ENCODE data around the gene ZNF688. TPM values are rescaled to one million over a fixed set of nuclear protein-coding genes. Genes with fewer than 3 reads are reported as not detected.

Gene ZNF688
- 5.5 and 14.3 TPM in 2 replicates for total RNA-seq (2014; rRNA removed)
- percentile 53 among the genes with signal in this experiment for Bru-seq, nascent RNA
- BruChase-seq, experiment 1, labeled RNA remaining after a 6-hour chase = percentile 65 among the genes with signal in this experiment
- BruChase-seq, experiment 2, labeled RNA remaining after a 2-hour chase = percentile 68 among the genes with signal in this experiment
- long read RNA-seq, transcript ZNF688-201 (3 exons, 2,506 nt) = major isoform, 5 of 24 reads
- long read RNA-seq, partial matches to known transcripts = 1 of 24 reads
- long read RNA-seq, other reads (novel, unspliced or antisense) = 16 of 24 reads

DNA sequence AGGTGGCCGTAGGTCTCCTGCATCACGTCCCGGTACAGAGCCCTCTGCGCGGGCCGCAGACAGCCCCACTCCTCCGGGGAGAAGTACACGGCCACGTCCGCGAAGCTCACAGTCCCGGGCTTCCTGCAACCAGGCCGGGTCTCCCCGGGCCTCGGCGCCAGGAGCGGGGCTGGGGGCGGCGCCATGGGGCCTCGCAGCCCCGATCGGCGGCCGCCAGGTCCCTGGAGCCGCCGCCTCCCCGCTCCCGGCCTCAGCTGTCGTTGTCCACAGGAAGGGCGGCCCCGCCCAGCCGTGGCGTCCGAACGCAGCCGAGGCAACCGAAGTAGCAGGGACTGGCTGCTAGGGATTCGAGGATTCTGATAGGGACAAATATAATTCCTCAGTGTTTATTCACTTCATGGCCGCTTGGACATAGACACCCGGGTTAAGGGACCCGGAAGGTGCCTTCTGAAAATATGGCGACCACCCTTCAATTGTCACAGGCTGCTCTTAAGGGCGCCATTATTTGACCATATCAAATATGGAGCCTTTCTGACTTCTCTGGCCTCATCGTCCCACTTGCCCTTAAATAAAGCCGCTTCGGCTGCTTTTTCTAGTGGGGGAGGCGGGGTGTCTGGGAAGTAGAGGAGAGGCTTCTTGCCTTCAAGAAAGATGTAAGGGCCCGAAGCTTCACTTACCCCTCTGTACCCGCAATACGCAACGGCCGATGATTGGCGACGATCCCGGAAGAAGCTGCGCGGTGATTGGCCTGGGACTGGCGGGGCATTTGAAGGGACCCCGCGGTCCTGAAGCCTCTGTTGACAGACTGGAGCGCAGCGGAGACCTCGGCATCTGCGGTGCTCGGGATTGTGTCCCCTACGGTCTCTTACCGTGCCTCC is at the start of gene ZNF688:
TSS of gene ZNF688 (minus strand) at position 270 of the 878 bp plus-strand sequence. CDS start at position 185, 85 bp downstream.
- Histone ChIP-seq H3F3A (ENCODE audit: low read length, unreplicated experiment) (no peaks in the 10 kb centered on the region), H3K4me1 (ENCODE audit: insufficient read depth, low read length) (peaks cover 34% of the 10 kb centered on the region), H3K36me3 (ENCODE audit: low read depth, low read length) (no peaks in the 10 kb centered on the region), H3K9me3 (ENCODE audit: low read length) (no peaks in the 10 kb centered on the region), H3K4me2 (ENCODE audit: low read length) (peak within 1 kb of the TSS; percentile 100), H3K27me3 (ENCODE audit: low read length) (no peaks in the 10 kb centered on the region), H3K79me2 (ENCODE audit: low read length) (peaks cover 7% of the 10 kb centered on the region; the same call in 1 of the 2 replicates), H4K20me1 (ENCODE audit: low read length) (no peaks in the 10 kb centered on the region), H3K4me3 (ENCODE audit: low read length) (peak within 1 kb of the TSS; percentile 94), H2AFZ (ENCODE audit: low read length) (peak within 1 kb of the TSS; percentile 98), H3K27ac (ENCODE audit: low read length) (peak within 1 kb of the TSS; percentile 89), H3K9me2 (replicated peaks; ENCODE audit: low read length) (no peaks in the 10 kb centered on the region), H3K9ac (ENCODE audit: low read length) (peak within 1 kb of the TSS; percentile 92)
- DNase-seq (peak; percentile 90), ATAC-seq (peak; percentile 75)
- no TSS peak for BruUV-seq (replicated peaks)
- intact Hi-C loops (cut with micrococcal nuclease) = loop anchor here (10.0 kb wide), 1 partner anchor 63 kb away; no protein-coding TSS in a partner anchor
- ChIA-PET CTCF (no interaction called here), POLR2A (ENCODE audit: unreplicated experiment) (interaction anchor here (0.6 to 0.9 kb wide), 2 partner anchors 13 to 201 kb away, joined by 3 to 8 read pairs; partner anchors contain the start of gene ZNF764)
- TF ChIP-seq EZH2 (IDR thresholded peaks at IDR 0.05; ENCODE audit: low read length, unreplicated experiment) (no peak), CTCF (conservative IDR thresholded peaks at IDR 0.05; ENCODE audit: low read depth, low read length) (no peak), EZH2phosphoT487 (IDR thresholded peaks at IDR 0.05; ENCODE audit: borderline replicate concordance, low read length) (no peak)

DNA sequence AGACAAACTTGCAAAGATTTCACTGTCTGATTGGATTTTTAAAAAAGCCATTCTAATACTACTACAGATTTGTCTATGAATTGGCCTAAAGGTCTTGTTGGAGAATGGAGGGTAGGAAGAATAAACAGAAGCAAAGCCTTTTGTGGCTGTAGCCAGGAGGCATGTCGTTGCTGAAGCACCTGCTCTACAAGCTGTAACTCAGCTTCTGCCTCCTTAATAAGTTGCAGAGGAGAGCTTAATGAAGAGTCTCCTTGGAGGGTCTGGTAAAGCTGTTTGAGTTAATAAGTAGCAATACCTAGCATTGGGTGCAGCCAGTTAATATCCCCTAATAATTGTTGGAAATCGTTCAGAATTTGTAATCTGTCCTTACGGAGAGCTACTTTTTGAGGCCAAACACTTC is 48.7 kb upstream of the ZNF688 start:
- no peaks in the 10 kb centered on the region for H3K9me3 ChIP-seq (ENCODE audit: low read length)
- H3K36me3 ChIP-seq (ENCODE audit: low read depth, low read length) = no peaks in the 10 kb centered on the region; the same call in 1 of the 2 replicates
- ChIA-PET CTCF (no interaction called here), POLR2A (ENCODE audit: unreplicated experiment) (no interaction called here)
- no peak overlapping the region for H3K4me3 ChIP-seq (ENCODE audit: low read length)
- H3K27ac ChIP-seq (ENCODE audit: low read length) = no peak overlapping the region
- no peak overlapping the region for H3K4me2 ChIP-seq (ENCODE audit: low read length)
- H3K4me1 ChIP-seq (ENCODE audit: insufficient read depth, low read length) = peaks cover 15% of the 10 kb centered on the region
- no peaks in the 10 kb centered on the region for H3F3A ChIP-seq (ENCODE audit: low read length, unreplicated experiment)
- intact Hi-C loops (cut with micrococcal nuclease) = no loop called here
- H2AFZ ChIP-seq (ENCODE audit: low read length) = no peak overlapping the region
- no peaks in the 10 kb centered on the region for H3K79me2 ChIP-seq (ENCODE audit: low read length)
- DNase-seq (no peak), ATAC-seq (no peak)
- H3K9ac ChIP-seq (ENCODE audit: low read length) = no peak overlapping the region
- no peaks in the 10 kb centered on the region for H3K9me2 ChIP-seq (replicated peaks; ENCODE audit: low read length)
- TF ChIP-seq EZH2 (IDR thresholded peaks at IDR 0.05; ENCODE audit: low read length, unreplicated experiment) (no peak), EZH2phosphoT487 (IDR thresholded peaks at IDR 0.05; ENCODE audit: borderline replicate concordance, low read length) (no peak), CTCF (conservative IDR thresholded peaks at IDR 0.05; ENCODE audit: low read depth, low read length) (no peak)
- no peaks in the 10 kb centered on the region for H3K27me3 ChIP-seq (ENCODE audit: low read length)
- H4K20me1 ChIP-seq (ENCODE audit: low read length) = no peaks in the 10 kb centered on the region
- BruUV-seq (replicated peaks) = no TSS peak
